Measurements from ENCODE around the gene PLK2.

Gene PLK2

DNA sequence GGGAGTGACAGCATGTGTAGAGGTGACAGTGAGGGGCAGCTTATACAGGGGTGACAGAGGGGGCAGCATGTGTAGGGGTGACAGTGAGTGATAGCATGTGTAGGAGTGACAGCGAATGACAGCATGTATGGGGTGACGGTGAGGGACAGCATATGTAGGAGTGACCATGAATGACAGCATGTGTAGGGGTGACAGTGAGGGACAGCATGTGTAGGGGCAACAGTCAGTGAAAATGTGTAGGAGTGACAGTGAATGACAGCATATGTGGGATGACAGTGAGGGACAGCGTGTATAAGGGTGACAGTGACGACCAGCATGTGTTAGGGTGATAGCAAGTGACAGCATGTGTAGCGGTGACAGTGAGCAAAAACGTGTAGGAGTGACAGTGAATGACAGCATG is 21.9 kb upstream of the PLK2 start:
- DNase-seq (ENCODE audit: extremely low spot score, insufficient read length, low read depth) (no peak), FAIRE-seq (no peak)

DNA sequence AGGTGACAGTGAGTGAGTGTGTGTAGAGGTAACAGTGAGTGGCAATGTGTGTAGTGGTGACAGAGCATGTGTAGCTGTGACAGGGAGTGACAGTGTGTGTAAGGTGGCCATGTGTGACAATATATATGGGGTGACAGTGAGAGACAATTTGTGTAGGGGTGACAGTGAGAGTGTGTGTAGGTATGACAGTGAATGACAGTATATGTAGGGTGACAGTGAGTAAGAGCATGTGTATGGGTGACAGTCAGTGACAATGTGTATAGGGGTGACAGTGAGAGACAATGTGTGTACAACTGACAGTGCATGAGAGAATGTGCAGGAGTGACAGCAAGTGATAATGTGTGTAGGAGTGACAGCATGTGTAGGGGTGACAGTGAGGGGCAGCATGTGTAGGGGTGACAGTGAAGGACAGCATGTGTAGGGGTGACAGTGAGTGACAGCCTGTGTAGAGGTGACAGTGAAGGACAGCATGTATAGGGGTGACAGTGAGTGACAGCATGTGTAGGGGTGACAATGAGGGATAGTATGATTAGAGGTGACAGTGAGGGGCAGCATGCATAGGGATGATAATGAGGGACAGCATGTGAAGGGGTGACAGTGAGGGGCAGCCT is 21.3 kb upstream of the PLK2 start:
- FAIRE-seq (no peak), DNase-seq (ENCODE audit: extremely low spot score, insufficient read length, low read depth) (no peak)

DNA sequence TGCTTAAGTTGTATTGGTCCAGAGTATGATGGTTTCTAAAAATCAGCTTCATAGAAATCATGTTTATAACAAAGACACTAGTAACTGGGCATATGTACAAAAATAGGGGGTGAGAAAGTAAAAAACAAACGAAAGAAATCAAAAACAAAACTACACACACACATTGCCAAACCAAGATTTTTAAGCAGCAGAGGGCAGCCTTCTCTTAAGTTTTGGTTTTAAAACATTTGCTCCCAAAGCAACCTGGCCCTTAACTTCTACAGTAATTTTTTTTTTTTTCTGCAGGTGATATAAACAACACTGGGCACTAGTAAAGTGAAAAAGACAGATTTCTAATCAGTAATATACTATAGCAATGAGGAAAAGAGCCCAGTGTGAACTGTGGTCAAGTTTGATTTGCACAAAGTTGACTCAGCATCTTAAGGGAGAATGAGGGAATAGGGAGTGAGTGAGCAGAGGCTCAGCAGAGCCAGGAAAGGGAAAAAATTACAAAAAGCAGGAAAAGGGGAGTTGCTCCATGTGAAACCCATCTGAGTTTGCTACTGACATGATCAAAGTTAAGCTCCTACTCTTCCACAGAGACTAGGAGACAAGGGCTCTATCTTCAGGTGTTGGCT is 18.0 kb upstream of the PLK2 start:
- FAIRE-seq (peak; percentile 62), DNase-seq (ENCODE audit: extremely low spot score, insufficient read length, low read depth) (no peak)

DNA sequence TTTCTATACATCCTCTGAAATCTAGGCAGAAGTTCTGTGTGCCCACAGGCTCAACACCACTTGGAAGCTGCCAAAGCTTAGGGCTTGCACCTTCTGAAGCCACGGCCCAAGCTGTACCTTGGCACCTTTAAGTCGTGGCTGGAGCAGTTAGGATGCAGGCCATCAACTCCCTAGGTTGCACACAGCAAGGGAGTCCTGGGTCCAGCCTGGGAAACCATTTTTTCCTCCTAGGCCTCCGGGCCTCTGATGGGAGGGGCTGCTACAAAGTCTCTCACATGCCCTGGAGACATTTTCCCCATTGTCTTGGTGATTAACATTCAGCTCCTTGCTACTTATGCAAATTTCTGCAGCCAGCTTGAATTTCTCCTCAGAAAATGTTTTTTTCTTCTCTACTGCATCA is 15.5 kb upstream of the PLK2 start:
- DNase-seq (ENCODE audit: extremely low spot score, insufficient read length, low read depth) = no peak

DNA sequence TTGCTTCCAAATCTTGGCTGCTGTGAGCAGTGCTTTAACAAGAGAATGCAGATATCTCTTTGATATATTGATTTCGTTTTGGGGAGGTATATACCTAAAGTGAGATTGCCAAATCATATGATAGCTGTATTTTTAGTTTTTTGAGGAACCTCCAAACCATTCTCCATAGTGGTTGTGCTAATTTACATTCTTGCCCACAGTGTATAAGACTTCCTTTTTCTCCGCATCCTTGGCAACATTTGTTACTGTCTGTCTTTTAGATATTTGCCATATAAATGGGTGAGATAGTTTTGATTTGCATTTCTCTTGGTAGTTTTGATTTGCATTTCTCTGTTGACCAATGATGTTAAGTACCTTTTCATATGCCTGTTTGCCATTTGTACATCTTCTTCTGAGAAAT is 10.0 kb upstream of the PLK2 start:
- no peak for DNase-seq (ENCODE audit: extremely low spot score, insufficient read length, low read depth)
- FAIRE-seq = no peak

More for the DNA sequence above, 15.5 kb upstream of the PLK2 start:
- FAIRE-seq = no peak

DNA sequence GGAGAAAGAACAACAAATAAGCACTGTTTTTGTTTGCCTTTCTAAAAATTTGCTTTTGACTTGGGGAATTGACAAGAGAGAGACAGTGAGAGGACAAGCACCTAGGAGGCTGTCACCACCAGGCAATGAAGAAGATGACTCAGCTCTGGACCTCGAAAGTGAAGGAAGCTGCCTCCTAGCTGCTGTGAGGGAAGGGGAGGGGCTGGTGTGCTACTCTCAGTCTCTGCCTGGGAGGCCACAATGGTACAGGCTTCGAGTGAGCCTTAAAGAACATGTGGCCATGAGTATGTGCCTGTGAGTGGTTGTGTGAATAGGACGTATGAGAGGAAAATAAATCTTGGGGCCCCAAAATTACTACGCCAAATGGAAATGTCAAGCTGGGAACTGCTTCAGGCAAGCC is 7.1 kb upstream of the PLK2 start:
- peak; percentile 12 for DNase-seq (ENCODE audit: extremely low spot score, insufficient read length, low read depth)
- FAIRE-seq = peak; percentile 86

DNA sequence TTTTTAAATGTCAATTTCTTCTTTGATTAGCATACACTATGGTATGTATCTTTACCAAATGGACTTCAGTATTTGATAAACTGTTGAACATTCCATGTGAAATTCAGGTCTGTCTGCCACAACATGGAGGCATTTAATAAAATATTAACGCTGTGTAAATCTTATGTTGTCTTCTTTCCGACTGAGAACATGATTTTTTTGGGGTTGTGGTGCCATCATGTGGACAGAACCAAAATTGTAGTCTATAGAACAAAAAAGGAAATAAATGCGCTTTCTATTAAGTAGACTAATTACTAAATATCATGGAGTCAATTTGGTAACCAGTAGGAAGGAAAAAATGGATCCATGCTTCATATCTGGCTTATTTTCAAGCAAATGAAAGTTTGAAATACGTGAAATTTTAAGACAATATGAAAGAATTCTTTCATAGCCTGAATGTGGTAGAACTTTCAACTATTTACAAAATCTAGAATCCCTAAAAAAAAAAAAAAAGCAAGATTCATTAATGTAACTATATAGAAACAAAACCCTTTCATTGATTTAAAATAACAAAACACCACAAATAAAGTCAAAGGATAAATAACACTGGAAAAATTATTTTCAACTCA is 2.8 kb upstream of the PLK2 start:
- no peak for DNase-seq (ENCODE audit: extremely low spot score, insufficient read length, low read depth)

DNA sequence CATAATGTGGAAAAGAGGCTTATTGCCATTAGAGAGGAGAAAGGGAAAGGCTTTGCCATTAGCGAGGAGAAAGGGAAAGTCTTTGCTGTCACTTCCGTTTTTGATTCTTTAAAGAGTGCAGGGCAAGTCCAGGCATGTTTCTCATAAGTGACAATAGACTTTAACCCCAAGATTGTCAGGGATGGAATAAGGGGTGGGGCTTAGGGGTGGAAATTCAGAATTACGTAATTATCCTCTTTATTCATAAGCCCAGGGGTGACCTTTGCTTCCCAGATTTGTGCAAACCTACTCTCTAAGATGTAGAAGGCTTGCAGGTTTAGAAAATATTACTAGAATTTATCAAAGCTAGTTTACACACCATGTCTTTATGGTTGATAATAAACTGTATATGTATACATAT is 2.3 kb upstream of the PLK2 start:
- DNase-seq (ENCODE audit: extremely low spot score, insufficient read length, low read depth) (no peak), FAIRE-seq (no peak)

More for the DNA sequence above, 2.8 kb upstream of the PLK2 start:
- FAIRE-seq = peak; percentile 70

DNA sequence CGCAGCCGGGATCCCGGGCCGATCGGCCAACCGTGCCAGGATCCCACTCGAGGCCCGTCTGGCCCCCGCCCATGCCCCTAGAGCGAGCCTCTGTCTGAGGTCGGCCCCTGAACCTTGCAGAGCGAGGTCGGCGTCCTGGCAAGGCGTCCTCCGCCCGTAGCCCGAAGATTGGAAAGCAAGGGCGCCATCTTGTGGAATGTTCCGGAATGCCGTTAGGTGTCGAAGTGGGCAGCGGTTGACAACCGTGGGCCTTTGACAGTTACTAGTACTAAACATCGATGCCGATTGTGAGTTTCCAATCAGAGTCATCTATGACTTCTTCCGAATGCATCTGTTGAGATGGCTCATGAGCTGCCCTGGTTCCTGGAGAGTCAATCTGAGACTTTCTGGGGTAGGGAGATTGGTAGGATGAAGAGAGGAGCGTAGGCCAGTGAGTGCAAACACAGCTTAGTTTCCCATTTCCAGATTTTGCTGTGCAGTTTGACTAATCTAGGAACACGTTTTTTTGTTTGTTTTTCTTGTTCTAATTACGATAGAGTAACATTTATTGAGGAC is 923 bp upstream of the PLK2 start:
- peak; percentile 51 for DNase-seq (ENCODE audit: extremely low spot score, insufficient read length, low read depth)
- FAIRE-seq = peak; percentile 85

DNA sequence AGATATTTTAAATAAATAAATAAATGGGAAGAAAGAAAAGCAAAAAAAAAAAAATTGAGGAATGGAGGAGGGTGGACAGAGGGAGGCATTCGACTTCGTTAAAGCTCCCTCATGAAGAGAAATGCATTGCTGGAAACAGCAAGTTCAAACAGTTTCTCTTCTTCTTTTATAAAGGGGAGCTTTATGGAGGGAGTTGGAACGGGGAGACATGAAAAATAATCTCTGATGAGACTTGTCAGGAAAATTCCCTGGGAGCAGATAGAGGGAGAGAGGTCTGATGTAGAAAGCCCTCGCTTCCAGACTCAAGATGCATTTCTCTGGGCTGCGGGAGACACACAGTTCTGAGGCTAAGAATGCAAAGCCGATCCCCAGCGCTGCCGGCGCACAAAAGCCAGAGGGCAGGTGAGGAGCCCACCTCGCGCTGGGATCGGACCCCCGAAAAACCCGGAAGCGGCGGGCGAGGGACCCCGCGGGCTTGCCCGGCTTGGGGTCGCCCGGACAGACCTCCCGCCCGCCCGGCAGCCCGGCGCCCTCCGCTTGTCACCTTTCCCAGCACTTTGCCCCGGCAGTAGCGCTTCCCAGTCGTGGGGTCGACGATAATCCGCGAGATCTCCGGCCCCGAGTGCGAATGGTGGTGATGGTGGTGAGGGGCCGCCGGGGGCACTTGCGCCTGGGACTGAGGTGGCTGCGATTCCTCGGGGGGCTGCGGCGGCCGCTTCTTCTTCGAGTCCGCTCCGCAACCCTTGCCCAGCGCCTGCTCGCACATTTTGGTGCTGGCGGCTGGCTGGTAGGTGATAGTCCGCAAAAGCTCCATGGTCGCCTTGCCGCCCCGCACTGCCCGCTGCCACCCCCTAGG is 512 bp downstream of the PLK2 start:
- FAIRE-seq (no peak), DNase-seq (ENCODE audit: extremely low spot score, insufficient read length, low read depth) (no peak)

DNA sequence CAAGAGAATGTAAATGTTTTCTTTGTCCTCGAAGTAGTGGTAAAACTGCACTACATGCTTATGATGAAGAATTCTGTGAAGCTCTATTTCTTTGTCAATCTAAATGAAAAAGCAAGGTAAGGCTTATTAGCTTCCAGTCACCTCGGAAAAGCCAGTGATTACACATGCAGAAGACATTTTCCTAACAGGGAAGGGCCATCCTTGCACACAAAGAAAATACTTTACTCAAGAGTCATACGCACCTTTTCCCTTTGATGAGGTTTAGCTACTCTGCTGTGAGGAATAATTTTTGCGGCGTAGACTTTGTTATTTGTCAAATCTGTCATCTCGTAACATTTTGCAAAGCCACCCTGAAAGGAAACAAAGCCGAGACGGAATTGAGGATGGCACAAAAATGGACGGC is 1.1 kb downstream of the PLK2 start:
- DNase-seq (ENCODE audit: extremely low spot score, insufficient read length, low read depth) = no peak
- FAIRE-seq = no peak

DNA sequence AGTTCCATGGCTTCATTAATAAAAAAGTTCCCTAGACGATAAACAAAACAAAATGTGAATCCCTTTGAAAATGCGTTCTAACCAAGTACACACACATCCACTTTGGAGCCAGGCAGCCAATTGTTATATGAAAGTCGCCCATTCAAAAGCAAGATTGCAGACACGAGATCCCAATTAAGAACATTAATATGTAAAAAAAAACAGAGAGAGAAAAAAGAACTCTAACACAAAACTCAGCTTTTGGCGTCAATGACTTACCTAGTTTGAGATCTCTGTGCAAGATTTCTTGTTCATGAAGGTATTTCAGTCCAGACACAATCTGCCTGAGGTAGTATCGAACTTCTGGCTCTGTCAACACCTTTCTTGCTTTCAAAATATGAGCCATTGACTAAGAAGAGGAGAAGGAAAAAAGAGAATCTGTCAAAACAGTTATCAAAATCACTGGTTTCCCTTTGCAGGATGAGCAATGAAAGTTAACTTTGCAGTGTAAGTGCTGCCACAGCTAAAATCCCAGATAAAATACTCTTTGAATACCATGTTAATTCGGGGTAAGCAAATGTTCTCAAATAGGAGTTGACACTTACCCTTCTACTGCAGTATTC is 1.6 kb downstream of the PLK2 start:
- DNase-seq (ENCODE audit: extremely low spot score, insufficient read length, low read depth) (no peak), FAIRE-seq (no peak)

DNA sequence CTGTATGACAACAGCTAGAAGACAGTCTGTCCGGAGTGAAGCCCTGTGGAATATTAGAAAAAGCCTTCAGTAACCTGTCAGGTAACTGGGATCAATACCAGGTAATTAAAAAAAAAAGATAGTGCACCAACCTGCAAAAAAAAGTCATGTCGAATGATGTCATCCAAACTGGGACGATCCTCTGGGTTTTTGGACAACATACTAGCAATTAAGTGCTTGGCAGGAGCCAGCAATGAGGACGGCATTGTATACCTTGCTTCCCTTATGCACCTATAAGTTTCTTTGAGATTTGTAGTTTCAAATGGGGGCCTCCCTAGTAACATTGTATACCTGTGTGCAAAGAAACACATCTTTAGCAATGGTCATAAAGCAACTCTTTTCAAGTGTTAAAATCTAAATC is 2.8 kb downstream of the PLK2 start:
- DNase-seq (ENCODE audit: extremely low spot score, insufficient read length, low read depth) (no peak), FAIRE-seq (no peak)

DNA sequence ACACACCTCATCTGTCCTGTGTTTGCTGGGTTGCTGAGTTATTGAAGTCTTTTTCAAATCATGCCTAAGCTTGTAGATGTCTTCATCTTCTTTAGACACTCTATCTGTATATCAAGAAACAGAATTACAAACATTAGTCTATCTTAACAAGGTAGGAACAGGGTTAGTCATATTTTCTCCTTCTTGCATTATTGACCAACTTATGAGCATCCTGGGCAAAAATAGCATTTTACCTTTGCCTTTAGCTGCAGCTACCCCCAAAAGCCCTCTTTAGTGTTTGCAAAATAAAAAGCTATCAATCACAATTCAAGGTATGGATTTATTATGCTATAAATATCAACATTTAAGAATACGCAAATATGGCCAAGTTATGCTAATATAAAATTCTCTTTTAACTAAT is 3.4 kb downstream of the PLK2 start:
- FAIRE-seq (no peak), DNase-seq (ENCODE audit: extremely low spot score, insufficient read length, low read depth) (no peak)

DNA sequence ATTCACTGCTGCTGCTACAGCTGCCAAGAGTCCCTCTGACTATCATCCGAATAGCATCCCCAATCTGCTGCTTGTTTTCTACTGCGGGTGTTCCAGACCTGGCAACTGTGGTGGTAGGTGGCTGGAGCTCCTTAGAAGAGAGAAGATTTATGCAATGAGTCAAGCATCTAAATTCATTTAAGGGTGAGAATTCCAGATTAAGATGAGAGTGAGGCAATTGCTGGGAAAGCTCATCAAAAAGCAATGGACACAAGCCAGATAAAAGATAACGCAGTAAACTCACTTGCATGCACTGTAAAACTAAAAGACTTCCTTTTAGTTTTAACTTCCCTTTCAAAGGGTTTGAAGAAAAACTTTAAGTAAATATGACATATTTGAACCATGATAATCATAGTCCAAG is 3.9 kb downstream of the PLK2 start:
- DNase-seq (ENCODE audit: extremely low spot score, insufficient read length, low read depth) = no peak

DNA sequence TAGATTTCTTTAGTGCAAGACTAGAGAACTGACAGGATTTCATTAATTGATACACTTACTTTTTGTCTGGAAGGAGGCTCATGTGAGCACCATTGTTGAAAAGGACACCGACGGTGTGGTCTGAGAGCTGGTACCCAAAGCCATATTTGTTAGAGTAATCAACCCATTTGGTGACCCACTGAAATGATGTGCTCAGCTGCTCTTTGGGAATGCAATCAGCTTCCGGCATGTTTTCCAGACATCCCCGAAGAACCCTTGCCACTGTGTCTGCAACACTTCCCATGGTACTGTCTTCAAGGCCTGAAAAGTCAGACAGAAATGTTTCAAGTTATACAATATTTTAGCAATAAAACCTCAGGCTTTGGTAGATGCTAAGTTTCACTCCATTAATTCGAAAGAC is 4.4 kb downstream of the PLK2 start:
- FAIRE-seq = no peak
- no peak for DNase-seq (ENCODE audit: extremely low spot score, insufficient read length, low read depth)

More for the DNA sequence above, 3.9 kb downstream of the PLK2 start:
- no peak for FAIRE-seq

DNA sequence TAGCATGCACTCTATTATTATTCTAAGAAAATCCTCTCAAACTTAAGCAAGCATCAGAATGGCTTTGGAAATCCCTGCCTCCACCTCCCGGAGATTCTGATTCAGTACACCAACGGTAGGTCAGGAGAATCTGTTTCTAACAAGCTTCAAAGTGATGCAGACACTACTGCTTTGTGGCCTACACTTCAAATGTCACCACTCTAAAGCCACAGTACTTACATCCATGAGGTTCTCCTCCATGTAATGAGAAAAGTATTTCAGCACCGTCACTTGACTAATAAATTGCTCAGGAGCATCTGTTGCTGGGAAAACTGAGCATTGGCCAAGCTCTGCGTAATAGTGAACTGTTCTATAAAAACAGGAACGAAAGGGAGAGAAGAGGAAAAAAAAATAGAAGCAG is 4.8 kb downstream of the PLK2 start:
- no peak for FAIRE-seq
- DNase-seq (ENCODE audit: extremely low spot score, insufficient read length, low read depth) = no peak

DNA sequence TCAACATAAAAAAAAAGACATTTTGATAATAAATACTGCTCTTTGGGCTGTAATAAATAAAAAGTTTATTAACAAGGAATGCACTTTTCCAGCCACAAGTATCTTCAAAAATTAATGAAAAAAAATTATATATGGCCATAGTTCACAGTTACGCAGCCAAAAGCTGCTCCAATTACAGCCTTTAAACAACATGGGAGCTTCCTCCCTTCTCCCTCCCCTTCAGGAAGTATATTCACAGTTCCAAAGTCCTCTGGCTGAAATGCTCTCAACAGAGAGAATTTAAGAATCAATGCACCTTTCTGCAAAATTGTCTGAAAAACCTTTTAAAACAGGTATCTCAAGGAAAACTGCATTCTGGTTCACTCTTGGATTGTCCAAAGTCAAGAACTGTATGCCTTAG is 5.9 kb downstream of the PLK2 start:
- DNase-seq (ENCODE audit: extremely low spot score, insufficient read length, low read depth) = no peak
- FAIRE-seq = no peak

DNA sequence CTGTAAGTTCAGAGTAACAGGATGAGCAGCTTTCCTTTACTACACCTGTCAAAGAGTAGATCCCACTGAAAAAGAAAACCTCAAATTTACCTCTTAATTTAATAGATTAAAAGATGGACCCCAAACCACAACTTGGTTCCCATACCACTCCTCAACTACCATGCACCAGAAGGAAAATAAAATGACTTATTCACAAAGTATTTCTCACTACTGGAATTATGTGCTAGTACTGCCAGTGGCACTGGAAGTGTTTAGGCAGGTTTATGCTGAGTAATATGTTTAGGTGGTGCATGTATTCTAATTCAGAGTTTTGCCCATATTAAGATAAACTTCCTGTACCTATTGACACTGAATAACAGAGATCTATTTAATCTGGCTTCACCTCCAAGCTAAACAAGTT is 6.6 kb downstream of the PLK2 start:
- no peak for DNase-seq (ENCODE audit: extremely low spot score, insufficient read length, low read depth)
- FAIRE-seq = no peak

DNA sequence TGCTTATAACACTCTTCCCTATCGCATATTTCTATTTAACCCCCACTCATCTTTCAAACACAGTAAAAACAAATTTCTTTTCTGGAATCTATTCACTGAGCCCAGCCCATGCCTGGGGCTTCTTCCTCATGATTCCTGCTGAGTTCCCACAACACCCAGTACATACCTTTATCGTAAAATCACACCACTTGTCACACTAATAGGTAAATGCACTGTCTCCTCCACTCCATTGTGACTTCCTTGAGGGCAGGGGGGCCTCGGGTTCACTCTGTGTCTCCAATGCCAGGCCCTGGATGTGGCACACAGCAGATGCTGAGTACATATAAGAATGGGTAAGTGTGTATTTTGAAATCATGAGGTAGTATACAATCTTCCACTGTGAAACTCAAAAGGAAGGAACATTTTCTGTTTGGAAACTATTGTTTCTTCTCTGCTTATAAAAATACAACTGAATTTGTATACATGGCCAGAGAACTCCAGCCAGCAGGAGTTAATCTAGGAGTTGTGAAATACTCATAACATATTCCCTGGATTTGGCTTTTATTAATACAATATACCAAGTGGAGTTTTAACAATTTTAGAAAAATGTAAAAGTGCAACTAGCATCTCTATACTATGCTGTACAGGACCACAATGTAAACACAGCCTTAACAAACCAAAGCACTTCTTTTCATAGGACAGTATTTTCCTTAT is 7.2 kb downstream of the PLK2 start:
- no peak for DNase-seq (ENCODE audit: extremely low spot score, insufficient read length, low read depth)
- no peak for FAIRE-seq

All from GM18507 (cell line).